HEK293 (cell line): ENCODE data around the gene CALCOCO1.
"Not testable (repeated sequence)": the region's sequence is repeated elsewhere in the genome, so short reads cannot be mapped to it uniquely, and the experiment has no call there.

Experiments used
- CTCF ChIA-PET: fragments of 350-600 bp; formaldehyde crosslinking; extraction: SDS; loops from one replicate; lab custom pipeline; 2021; ENCODE audit warnings: antibody characterized with exemption; lab: Yijun Ruan, JAX
- POLR2A ChIA-PET: fragments of 300-600 bp; formaldehyde crosslinking; extraction: SDS; loops from one replicate; lab custom pipeline; 2020; ENCODE audit warnings: antibody characterized with exemption, inconsistent platforms; lab: Yijun Ruan, JAX
- H3K27ac ChIP-seq: fragments of 200-500 bp; sonication (Bioruptor generic); 2 replicates; pipeline ENCODE4 v1.5.1; 2014; ENCODE audit warnings: low read depth, low read length, control low read depth, inconsistent platforms; ENCODE audit errors: extremely low read depth
- H3K36me3 ChIP-seq, 2 experiments: fragments of 200-500 bp in 1 of 2; sonication (Bioruptor generic) in 1 of 2; 1 replicate in 1 of 2; 2 replicates in 1 of 2; pipeline ENCODE4 v1.5.1; 2014 to 2017; ENCODE audit warnings: inconsistent platforms in 2 of 2, low read length in 2 of 2; ENCODE audit not compliant: control insufficient read depth in 2 of 2, insufficient read depth in 1 of 2
- H3K4me1 ChIP-seq: fragments of 200-500 bp; sonication (Bioruptor generic); 2 replicates; pipeline ENCODE4 v1.5.1; 2014; ENCODE audit warnings: mild to moderate bottlenecking, low read length, inconsistent platforms; ENCODE audit not compliant: control insufficient read depth, insufficient read depth
- H3K4me3 ChIP-seq: 2 replicates; pipeline ENCODE4 v1.5.1; 2011; ENCODE audit warnings: low read depth, mild to moderate bottlenecking, control low read depth, low read length, moderate library complexity
- H3K9me3 ChIP-seq: fragments of 200-500 bp; sonication (Bioruptor generic); 2 replicates; pipeline ENCODE4 v1.5.1; 2014; ENCODE audit warnings: low read depth, low read length, inconsistent platforms; ENCODE audit not compliant: control insufficient read depth, insufficient read depth
- CTCF ChIP-seq: fragments of 450-650 bp; formaldehyde crosslinking; IDR thresholded peaks from 2 replicates; pipeline ENCODE4 v1.5.1; 2016; ENCODE audit warnings: missing biosample characterization, missing genetic modification characterization
- GLIS2 ChIP-seq: fragments of 450-650 bp; formaldehyde crosslinking; IDR thresholded peaks from 2 replicates; pipeline ENCODE4 v1.5.1; 2016; ENCODE audit warnings: missing biosample characterization, missing genetic modification characterization
- KLF16 ChIP-seq: fragments of 450-650 bp; formaldehyde crosslinking; IDR thresholded peaks from 2 replicates; pipeline ENCODE4 v1.5.1; 2017; ENCODE audit warnings: missing biosample characterization, missing genetic modification characterization
- SCRT2 ChIP-seq: fragments of 450-650 bp; formaldehyde crosslinking; IDR thresholded peaks from 2 replicates; pipeline ENCODE4 v1.5.1; 2016; ENCODE audit warnings: missing biosample characterization, missing genetic modification characterization
- SP7 ChIP-seq: fragments of 450-650 bp; formaldehyde crosslinking; IDR thresholded peaks from 2 replicates; pipeline ENCODE4 v1.5.1; 2016; ENCODE audit warnings: missing biosample characterization, missing genetic modification characterization
- TRIM28 ChIP-seq: IDR thresholded peaks from 2 replicates; pipeline ENCODE4 v1.6.1; 2011; ENCODE audit warnings: low read length, control low read depth, borderline replicate concordance
- ZBTB20 ChIP-seq: fragments of 450-650 bp; formaldehyde crosslinking; IDR thresholded peaks from 2 replicates; pipeline ENCODE4 v1.5.1; 2016; ENCODE audit warnings: missing biosample characterization, missing genetic modification characterization
- ZNF121 ChIP-seq: fragments of 450-650 bp; formaldehyde crosslinking; IDR thresholded peaks from 2 replicates; pipeline ENCODE4 v1.5.1; 2016; ENCODE audit warnings: missing biosample characterization, missing genetic modification characterization
- ZNF184 ChIP-seq: fragments of 450-650 bp; IDR thresholded peaks from 2 replicates; pipeline ENCODE4 v1.5.1; 2018; ENCODE audit warnings: missing biosample characterization, mild to moderate bottlenecking, missing genetic modification characterization
- ZNF2 ChIP-seq: fragments of 450-650 bp; formaldehyde crosslinking; IDR thresholded peaks from 2 replicates; pipeline ENCODE4 v1.5.1; 2016; ENCODE audit warnings: missing biosample characterization, missing genetic modification characterization
- ZNF214 ChIP-seq: fragments of 450-650 bp; formaldehyde crosslinking; IDR thresholded peaks from 2 replicates; pipeline ENCODE4 v1.5.1; 2017; ENCODE audit warnings: missing biosample characterization, mild to moderate bottlenecking, missing genetic modification characterization, borderline replicate concordance
- ZNF280C ChIP-seq: fragments of 450-650 bp; formaldehyde crosslinking; IDR thresholded peaks from 2 replicates; pipeline ENCODE4 v1.5.1; 2016; ENCODE audit warnings: missing biosample characterization, missing genetic modification characterization
- ZNF335 ChIP-seq: fragments of 450-650 bp; formaldehyde crosslinking; conservative IDR thresholded peaks from 2 replicates; pipeline ENCODE4 v1.5.1; 2016; ENCODE audit warnings: missing biosample characterization, missing genetic modification characterization
- ZNF433 ChIP-seq: fragments of 450-650 bp; formaldehyde crosslinking; IDR thresholded peaks from 2 replicates; pipeline ENCODE4 v1.5.1; 2016; ENCODE audit warnings: missing biosample characterization, missing genetic modification characterization, low read depth
- ZNF561 ChIP-seq: fragments of 450-650 bp; IDR thresholded peaks from 2 replicates; pipeline ENCODE4 v1.5.1; 2018; ENCODE audit warnings: missing biosample characterization, missing genetic modification characterization, borderline replicate concordance
- ZNF645 ChIP-seq: fragments of 450-650 bp; formaldehyde crosslinking; IDR thresholded peaks from 2 replicates; pipeline ENCODE4; 2016; ENCODE audit warnings: missing biosample characterization, missing genetic modification characterization
- ZNF658 ChIP-seq: fragments of 450-650 bp; formaldehyde crosslinking; IDR thresholded peaks from 2 replicates; pipeline ENCODE4; 2016; ENCODE audit warnings: missing biosample characterization, missing genetic modification characterization
- ZNF664 ChIP-seq: fragments of 450-650 bp; formaldehyde crosslinking; IDR thresholded peaks from 2 replicates; pipeline ENCODE4 v1.5.1; 2016; ENCODE audit warnings: missing biosample characterization, missing genetic modification characterization
- ZNF768 ChIP-seq: fragments of 450-650 bp; formaldehyde crosslinking; IDR thresholded peaks from 2 replicates; pipeline ENCODE4 v1.5.1; 2018; ENCODE audit warnings: missing biosample characterization, mild to moderate bottlenecking, missing genetic modification characterization

Gene CALCOCO1

GRCh38 chr12:53683494-53683893 is 43.8 kb downstream of the CALCOCO1 start:
- ChIA-PET CTCF (interaction anchor here (0.6 to 29.1 kb wide), 4 partner anchors 19 to 174 kb away, joined by 3 to 915 read pairs (median 6); no protein-coding TSS in a partner anchor), POLR2A (no interaction called here)
- Histone ChIP-seq H3K9me3 (no peaks in the 10 kb centered on the region), H3K27ac (no peak overlapping the region), H3K4me1 (0 out of 2 replicates have a peak, but pooled peaks cover under 1% of the 10 kb centered on the region), H3K36me3 (no peaks in the 10 kb centered on the region), H3K4me3 (no peak overlapping the region)
- TF ChIP-seq GLIS2 (no peak), CTCF (tag by site-specific recombination) (no peak), KLF16 (tag by site-specific recombination) (no peak), SP7 (tag by site-specific recombination) (no peak), ZNF184 (no peak), ZNF121 (tag by site-specific recombination) (no peak), ZNF561 (tag by site-specific recombination) (no peak), ZNF335 (tag by site-specific recombination) (no peak), ZBTB20 (tag by site-specific recombination) (no peak), ZNF433 (tag by site-specific recombination) (no peak), ZNF214 (tag by site-specific recombination) (no peak), ZNF658 (no peak)

GRCh38 chr12:53680061-53680460 is 47.2 kb downstream of the CALCOCO1 start:
- not testable (repeated sequence) for H3K36me3 ChIP-seq, H3K4me3 ChIP-seq, H3K4me1 ChIP-seq
- CTCF ChIA-PET, result interaction anchor here (0.9 to 1.3 kb wide), 4 partner anchors 22 to 137 kb away, joined by 3 read pairs; no protein-coding TSS in a partner anchor
- TF ChIP-seq ZNF664 (tag by site-specific recombination), result peak; percentile 82
- TF ChIP-seq, all 188 proteins: peak for 1; not testable (repeated sequence) for 187
- POLR2A ChIA-PET, H3K27ac ChIP-seq, H3K9me3 ChIP-seq: not testable (repeated sequence)

GRCh38 chr12:53677800-53678148 is 49.5 kb downstream of the CALCOCO1 start:
- POLR2A ChIA-PET, result interaction anchor here (0.6 to 2.9 kb wide), 2 partner anchors 57 to 177 kb away, joined by 3 to 13 read pairs; partner anchors contain the start of gene TARBP2
- H3K9me3 ChIP-seq, result no peaks in the 10 kb centered on the region
- no peak for TF ChIP-seq ZNF768 (tag by site-specific recombination)
- TF ChIP-seq ZNF2 (tag by site-specific recombination), result no peak
- no peak for TF ChIP-seq ZNF645 (tag by site-specific recombination)
- TF ChIP-seq ZNF280C (tag by site-specific recombination), result no peak
- TF ChIP-seq TRIM28, result no peak
- 0 out of 2 replicates have a peak, but pooled peaks have one; percentile 48 for TF ChIP-seq SCRT2 (tag by site-specific recombination)
- H3K36me3 ChIP-seq, result peaks cover 13% of the 10 kb centered on the region in 2 experiments; a peak in 2 of 3 replicates
- peak overlapping the region; percentile 90 for H3K27ac ChIP-seq
- CTCF ChIA-PET, result interaction anchor here (0.6 to 3.6 kb wide), 9 partner anchors 12 to 539 kb away, joined by 3 to 50 read pairs (median 5); no protein-coding TSS in a partner anchor
- H3K4me3 ChIP-seq, result no peak overlapping the region
- H3K4me1 ChIP-seq, result 0 out of 2 replicates have a peak, but pooled peaks cover 7% of the 10 kb centered on the region
